Measurements from ENCODE around the gene DPYSL5. TPM values are rescaled to one million over a fixed set of nuclear protein-coding genes. Genes with fewer than 3 reads are reported as not detected.

Gene DPYSL5
- total RNA-seq, 2 experiments from 2014 or later, result not detected

- Mint-ChIP-seq H3K36me3 (ENCODE audit: low read depth) (no peaks in the 10 kb centered on the region), H3K4me1 (ENCODE audit: low read depth) (peaks cover 30% of the 10 kb centered on the region), H3K27me3 (peaks cover 23% of the 10 kb centered on the region), H3K27ac (peak overlapping the region; percentile 55), H3K4me3 (peak overlapping the region; percentile 95), H3K9me3 (no peaks in the 10 kb centered on the region)
- Histone ChIP-seq H3K36me3 (ENCODE audit: insufficient read depth, low read length) (no peaks in the 10 kb centered on the region), H3K4me3 (ENCODE audit: low read length) (peak overlapping the region; percentile 76), H3K27me3 (ENCODE audit: control insufficient read depth in 1 of 2, insufficient read depth in 2 of 2, low read length in 2 of 2) (peaks cover 3 to 10% of the 10 kb centered on the region in 2 experiments), H3K27ac (ENCODE audit: low read depth in 1 of 2, low read length in 2 of 2) (no peak overlapping the region), H3K4me1 (ENCODE audit: insufficient read depth, low read length) (peaks cover 20% of the 10 kb centered on the region), H3K9me3 (ENCODE audit: control insufficient read depth in 1 of 2, insufficient read depth in 1 of 2, low read length in 2 of 2) (no peaks in the 10 kb centered on the region)
- TF ChIP-seq, protein P1, sequence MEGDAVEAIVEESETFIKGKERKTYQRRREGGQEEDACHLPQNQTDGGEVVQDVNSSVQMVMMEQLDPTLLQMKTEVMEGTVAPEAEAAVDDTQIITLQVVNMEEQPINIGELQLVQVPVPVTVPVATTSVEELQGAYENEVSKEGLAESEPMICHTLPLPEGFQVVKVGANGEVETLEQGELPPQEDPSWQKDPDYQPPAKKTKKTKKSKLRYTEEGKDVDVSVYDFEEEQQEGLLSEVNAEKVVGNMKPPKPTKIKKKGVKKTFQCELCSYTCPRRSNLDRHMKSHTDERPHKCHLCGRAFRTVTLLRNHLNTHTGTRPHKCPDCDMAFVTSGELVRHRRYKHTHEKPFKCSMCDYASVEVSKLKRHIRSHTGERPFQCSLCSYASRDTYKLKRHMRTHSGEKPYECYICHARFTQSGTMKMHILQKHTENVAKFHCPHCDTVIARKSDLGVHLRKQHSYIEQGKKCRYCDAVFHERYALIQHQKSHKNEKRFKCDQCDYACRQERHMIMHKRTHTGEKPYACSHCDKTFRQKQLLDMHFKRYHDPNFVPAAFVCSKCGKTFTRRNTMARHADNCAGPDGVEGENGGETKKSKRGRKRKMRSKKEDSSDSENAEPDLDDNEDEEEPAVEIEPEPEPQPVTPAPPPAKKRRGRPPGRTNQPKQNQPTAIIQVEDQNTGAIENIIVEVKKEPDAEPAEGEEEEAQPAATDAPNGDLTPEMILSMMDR (IDR thresholded peaks at IDR 0.05), result no peak
- intact Hi-C loops (cut with DNase I, micrococcal nuclease), result loop anchor here in 1 of 2 experiments (5.0 kb wide), 2 partner anchors 61 to 246 kb away; partner anchors contain the start of genes CAD and TMEM214
- peak in 4 of 14 experiments; percentile 4 to 38 (median 21) for DNase-seq
- no peak for ATAC-seq (ENCODE audit: poor library complexity)
- ChIA-PET POLR2A (interaction anchor here (0.6 to 1.2 kb wide), 2 partner anchors 62 to 805 kb away, joined by 3 to 4 read pairs; partner anchors contain the start of gene TMEM214), CTCF (no interaction called here)
Measured at GRCh38 chr2:26970928-26971627, 123.1 kb downstream of the DPYSL5 start.

DNA sequence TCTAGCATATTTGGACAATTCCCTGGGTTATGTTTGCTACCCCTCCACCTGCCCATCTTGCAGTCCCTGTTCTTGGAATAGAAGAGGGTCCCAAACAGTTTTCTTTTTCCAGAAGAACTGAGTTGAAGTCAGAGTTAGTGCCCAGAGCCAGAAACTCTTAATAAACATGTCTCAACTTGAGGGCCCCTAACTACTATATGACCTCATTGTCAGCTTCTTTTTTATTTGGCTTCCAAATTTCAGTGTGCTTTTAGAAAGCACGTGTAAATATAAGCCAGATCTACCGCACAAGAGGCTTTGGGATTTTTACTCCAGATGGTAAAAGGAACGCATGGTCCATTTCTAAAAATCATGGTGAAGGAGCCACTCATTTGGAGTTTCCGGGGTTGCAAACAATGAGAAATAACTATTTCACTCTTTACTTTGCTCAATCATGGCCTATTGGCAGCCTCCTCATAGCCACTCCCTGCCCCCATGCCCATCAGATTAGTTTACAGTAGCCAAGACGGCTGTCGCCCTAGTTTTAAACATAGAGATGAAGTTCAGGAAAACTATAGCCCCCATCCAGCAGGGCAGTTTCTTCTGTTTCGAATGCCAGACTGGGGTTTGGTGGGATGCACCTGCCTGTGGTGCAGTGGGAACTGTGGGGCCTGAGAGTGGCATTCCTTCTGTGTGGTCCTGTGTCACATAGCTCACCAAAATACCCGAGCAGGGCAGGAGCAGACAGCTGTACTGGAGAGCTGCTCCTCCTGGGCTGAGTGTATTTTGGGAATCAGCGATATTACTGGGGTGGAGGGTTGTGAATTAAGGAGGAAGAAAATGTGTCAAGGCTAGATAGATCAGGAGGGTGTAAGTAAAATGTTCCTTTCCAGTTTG is 124.2 kb downstream of the DPYSL5 start:
- Histone ChIP-seq H3K36me3 (ENCODE audit: insufficient read depth, low read length) (no peaks in the 10 kb centered on the region), H3K27ac (ENCODE audit: low read depth in 1 of 2, low read length in 2 of 2) (no peak overlapping the region), H3K9me3 (ENCODE audit: control insufficient read depth in 1 of 2, insufficient read depth in 1 of 2, low read length in 2 of 2) (no peaks in the 10 kb centered on the region), H3K27me3 (ENCODE audit: control insufficient read depth in 1 of 2, insufficient read depth in 2 of 2, low read length in 2 of 2) (peaks cover 3 to 10% of the 10 kb centered on the region in 2 experiments), H3K4me3 (ENCODE audit: low read length) (no peak overlapping the region), H3K4me1 (ENCODE audit: insufficient read depth, low read length) (peaks cover 20% of the 10 kb centered on the region)
- ChIA-PET POLR2A (interaction anchor here (1.2 kb wide), 1 partner anchor 61 kb away, joined by 4 read pairs; the partner anchor contains the start of gene TMEM214), CTCF (interaction anchor here (1.5 kb wide), 1 partner anchor 11 kb away, joined by 9 read pairs; no protein-coding TSS in a partner anchor)
- Mint-ChIP-seq H3K4me3 (peak overlapping the region; percentile 95), H3K36me3 (ENCODE audit: low read depth) (no peaks in the 10 kb centered on the region), H3K4me1 (ENCODE audit: low read depth) (peaks cover 30% of the 10 kb centered on the region), H3K27ac (peak overlapping the region; percentile 55), H3K27me3 (peaks cover 17% of the 10 kb centered on the region), H3K9me3 (no peaks in the 10 kb centered on the region)
- DNase-seq, result no peak
- TF ChIP-seq, protein P1 (IDR thresholded peaks at IDR 0.05), result no peak
- intact Hi-C loops (cut with DNase I, micrococcal nuclease), result loop anchor here in 1 of 2 experiments (5.0 kb wide), 2 partner anchors 60 to 245 kb away; partner anchors contain the start of genes CAD and TMEM214
- ATAC-seq (ENCODE audit: poor library complexity), result no peak

- H3K4me3 Mint-ChIP-seq, result no peak overlapping the region
- TF ChIP-seq, protein P1 (IDR thresholded peaks at IDR 0.05), result no peak
- ChIA-PET CTCF (no interaction called here), POLR2A (no interaction called here)
- no peak overlapping the region for H3K27ac ChIP-seq (ENCODE audit: low read depth in 1 of 2, low read length in 2 of 2)
- H3K4me1 Mint-ChIP-seq (ENCODE audit: low read depth), result peaks cover 22% of the 10 kb centered on the region
- ATAC-seq (ENCODE audit: poor library complexity) (no peak), DNase-seq (no peak)
- intact Hi-C loops (cut with DNase I, micrococcal nuclease), result loop anchor here in 1 of 2 experiments (5.0 kb wide), 2 partner anchors 58 to 243 kb away; partner anchors contain the start of genes CAD and TMEM214
- H3K27me3 ChIP-seq (ENCODE audit: control insufficient read depth in 1 of 2, insufficient read depth in 2 of 2, low read length in 2 of 2), result no peaks in the 10 kb centered on the region
- no peaks in the 10 kb centered on the region for H3K9me3 ChIP-seq (ENCODE audit: control insufficient read depth in 1 of 2, insufficient read depth in 1 of 2, low read length in 2 of 2)
- H3K27ac Mint-ChIP-seq, result no peak overlapping the region
- H3K4me1 ChIP-seq (ENCODE audit: insufficient read depth, low read length), result peaks cover 19% of the 10 kb centered on the region
- no peaks in the 10 kb centered on the region for H3K36me3 Mint-ChIP-seq (ENCODE audit: low read depth)
- peaks cover 9% of the 10 kb centered on the region for H3K27me3 Mint-ChIP-seq
- H3K9me3 Mint-ChIP-seq, result no peaks in the 10 kb centered on the region
- H3K4me3 ChIP-seq (ENCODE audit: low read length), result no peak overlapping the region
- H3K36me3 ChIP-seq (ENCODE audit: insufficient read depth, low read length), result no peaks in the 10 kb centered on the region
Measured at GRCh38 chr2:26974352-26974751, 126.4 kb downstream of the DPYSL5 start.
